HEK293 (cell line): Measurements from ENCODE around the gene IFRD2.

Experiments used
- CTCF ChIA-PET: fragments of 350-600 bp; formaldehyde crosslinking; extraction: SDS; loops from one replicate; lab custom pipeline; 2021; ENCODE audit warnings: antibody characterized with exemption; lab: Yijun Ruan, JAX
- POLR2A ChIA-PET: fragments of 300-600 bp; formaldehyde crosslinking; extraction: SDS; loops from one replicate; lab custom pipeline; 2020; ENCODE audit warnings: antibody characterized with exemption, inconsistent platforms; lab: Yijun Ruan, JAX
- H3K27ac ChIP-seq: fragments of 200-500 bp; sonication (Bioruptor generic); 2 replicates; pipeline ENCODE4 v1.5.1; 2014; ENCODE audit warnings: low read depth, low read length, control low read depth, inconsistent platforms; ENCODE audit errors: extremely low read depth
- H3K36me3 ChIP-seq, 2 experiments: fragments of 200-500 bp in 1 of 2; sonication (Bioruptor generic) in 1 of 2; 1 replicate in 1 of 2; 2 replicates in 1 of 2; pipeline ENCODE4 v1.5.1; 2014 to 2017; ENCODE audit warnings: inconsistent platforms in 2 of 2, low read length in 2 of 2; ENCODE audit not compliant: control insufficient read depth in 2 of 2, insufficient read depth in 1 of 2
- H3K4me1 ChIP-seq: fragments of 200-500 bp; sonication (Bioruptor generic); 2 replicates; pipeline ENCODE4 v1.5.1; 2014; ENCODE audit warnings: mild to moderate bottlenecking, low read length, inconsistent platforms; ENCODE audit not compliant: control insufficient read depth, insufficient read depth
- H3K4me3 ChIP-seq: 2 replicates; pipeline ENCODE4 v1.5.1; 2011; ENCODE audit warnings: low read depth, mild to moderate bottlenecking, control low read depth, low read length, moderate library complexity
- H3K9me3 ChIP-seq: fragments of 200-500 bp; sonication (Bioruptor generic); 2 replicates; pipeline ENCODE4 v1.5.1; 2014; ENCODE audit warnings: low read depth, low read length, inconsistent platforms; ENCODE audit not compliant: control insufficient read depth, insufficient read depth
- GLIS1 ChIP-seq: fragments of 450-650 bp; formaldehyde crosslinking; IDR thresholded peaks from 2 replicates; pipeline ENCODE4 v1.5.1; 2016; ENCODE audit warnings: missing biosample characterization, missing genetic modification characterization
- INSM2 ChIP-seq: fragments of 450-650 bp; formaldehyde crosslinking; IDR thresholded peaks from 2 replicates; pipeline ENCODE4 v1.5.1; 2016; ENCODE audit warnings: missing biosample characterization, missing genetic modification characterization
- PBX3 ChIP-seq: sonication (generic); formaldehyde crosslinking; IDR thresholded peaks from 2 replicates; pipeline ENCODE4 v1.8.1; 2022; ENCODE audit warnings: mild to moderate bottlenecking, moderate library complexity, missing genetic modification reagents
- RBAK ChIP-seq: fragments of 450-650 bp; formaldehyde crosslinking; IDR thresholded peaks from 2 replicates; pipeline ENCODE4 v1.5.1; 2016; ENCODE audit warnings: missing biosample characterization, missing genetic modification characterization
- TRIM28 ChIP-seq: IDR thresholded peaks from 2 replicates; pipeline ENCODE4 v1.6.1; 2011; ENCODE audit warnings: low read length, control low read depth, borderline replicate concordance
- ZBTB10 ChIP-seq: fragments of 450-650 bp; formaldehyde crosslinking; IDR thresholded peaks from 2 replicates; pipeline ENCODE4 v1.5.1; 2016; ENCODE audit warnings: missing biosample characterization, missing genetic modification characterization
- ZBTB49 ChIP-seq: fragments of 450-650 bp; formaldehyde crosslinking; IDR thresholded peaks from 2 replicates; pipeline ENCODE4 v1.5.1; 2016; ENCODE audit warnings: missing biosample characterization, missing genetic modification characterization, low read depth
- ZFP37 ChIP-seq: fragments of 450-650 bp; formaldehyde crosslinking; IDR thresholded peaks from 2 replicates; pipeline ENCODE4 v1.5.1; 2016; ENCODE audit warnings: missing biosample characterization, missing genetic modification characterization
- ZNF121 ChIP-seq: fragments of 450-650 bp; formaldehyde crosslinking; IDR thresholded peaks from 2 replicates; pipeline ENCODE4 v1.5.1; 2016; ENCODE audit warnings: missing biosample characterization, missing genetic modification characterization
- ZNF175 ChIP-seq: fragments of 450-650 bp; formaldehyde crosslinking; IDR thresholded peaks from 2 replicates; pipeline ENCODE4 v1.5.1; 2016; ENCODE audit warnings: missing biosample characterization, missing genetic modification characterization
- ZNF362 ChIP-seq: fragments of 450-650 bp; formaldehyde crosslinking; IDR thresholded peaks from 2 replicates; pipeline ENCODE4 v1.5.1; 2016; ENCODE audit warnings: missing biosample characterization, missing genetic modification characterization
- ZNF48 ChIP-seq: fragments of 450-650 bp; formaldehyde crosslinking; IDR thresholded peaks from 2 replicates; pipeline ENCODE4 v1.5.1; 2016; ENCODE audit warnings: missing biosample characterization, missing genetic modification characterization
- ZNF521 ChIP-seq: fragments of 450-650 bp; formaldehyde crosslinking; IDR thresholded peaks from 2 replicates; pipeline ENCODE4 v1.5.1; 2017; ENCODE audit warnings: missing biosample characterization, mild to moderate bottlenecking, missing genetic modification characterization
- ZNF529 ChIP-seq: fragments of 450-650 bp; formaldehyde crosslinking; IDR thresholded peaks from 2 replicates; pipeline ENCODE4 v1.5.1; 2017; ENCODE audit warnings: missing genetic modification characterization, missing biosample characterization; ENCODE audit not compliant: insufficient replicate concordance
- ZNF530 ChIP-seq: fragments of 450-650 bp; formaldehyde crosslinking; IDR thresholded peaks from 2 replicates; pipeline ENCODE4 v1.5.1; 2016; ENCODE audit warnings: low read depth, missing biosample characterization, missing genetic modification characterization
- ZNF624 ChIP-seq: fragments of 450-650 bp; formaldehyde crosslinking; IDR thresholded peaks from 2 replicates; pipeline ENCODE4 v1.5.1; 2017; ENCODE audit warnings: missing biosample characterization, missing genetic modification characterization
- ZNF701 ChIP-seq: fragments of 450-650 bp; formaldehyde crosslinking; IDR thresholded peaks from 2 replicates; pipeline ENCODE4 v1.5.1; 2016; ENCODE audit warnings: missing biosample characterization, missing genetic modification characterization
- ZNF747 ChIP-seq: fragments of 450-650 bp; formaldehyde crosslinking; IDR thresholded peaks from 2 replicates; pipeline ENCODE4 v1.5.1; 2016; ENCODE audit warnings: missing biosample characterization, missing genetic modification characterization
- ZNF792 ChIP-seq: fragments of 450-650 bp; formaldehyde crosslinking; IDR thresholded peaks from 2 replicates; pipeline ENCODE4 v1.5.1; 2016; ENCODE audit warnings: missing biosample characterization, missing genetic modification characterization

Gene IFRD2

GRCh38 chr3:50264383-50264963 lies 27.8 kb downstream of the IFRD2 start (continued):
- TF ChIP-seq ZNF521 (tag by site-specific recombination), result no peak
- TF ChIP-seq TRIM28, result no peak
- TF ChIP-seq ZNF48 (tag by site-specific recombination), result no peak
- TF ChIP-seq ZNF792 (tag by site-specific recombination), result no peak
- TF ChIP-seq ZBTB10, result no peak
- TF ChIP-seq ZNF747, result no peak
- TF ChIP-seq INSM2 (tag by site-specific recombination), result no peak
- TF ChIP-seq ZNF530 (tag by site-specific recombination), result no peak

GRCh38 chr3:50263478-50264382 lies 28.5 kb downstream of the IFRD2 start:
- Histone ChIP-seq H3K4me3 (no peak overlapping the region), H3K36me3 (no peaks in the 10 kb centered on the region), H3K9me3 (no peaks in the 10 kb centered on the region), H3K4me1 (peaks cover 3% of the 10 kb centered on the region; the same call in 1 of the 2 replicates), H3K27ac (no peak overlapping the region)
- ChIA-PET POLR2A (interaction anchor here (0.7 to 1.9 kb wide), 9 partner anchors 8 to 87 kb away, joined by 3 to 9 read pairs (median 4); partner anchors contain the start of genes CYB561D2, HYAL3, LSMEM2 and NAA80), CTCF (interaction anchor here (0.7 to 2.4 kb wide), 9 partner anchors 8 to 69 kb away, joined by 3 to 16 read pairs (median 4); partner anchors contain the start of gene IFRD2)
- no peak for TF ChIP-seq ZNF121 (tag by site-specific recombination)
- TF ChIP-seq RBAK (tag by site-specific recombination), result no peak
- no peak for TF ChIP-seq ZBTB49 (tag by site-specific recombination)
- TF ChIP-seq ZNF362 (tag by site-specific recombination), result peak; percentile 33; the same call in 1 of the 2 replicates
- TF ChIP-seq ZFP37 (tag by site-specific recombination), result no peak
- TF ChIP-seq ZNF529, result no peak
- no peak for TF ChIP-seq ZNF624 (tag by site-specific recombination)
- TF ChIP-seq GLIS1 (tag by site-specific recombination), result peak; percentile 48; the same call in 1 of the 2 replicates
- TF ChIP-seq ZNF701 (tag by site-specific recombination), result no peak
- no peak for TF ChIP-seq ZNF175 (tag by site-specific recombination)
- no peak for TF ChIP-seq PBX3
- TF ChIP-seq, all 188 proteins: peak for 2
